ENCODE data around the gene CSAG2. TPM values are rescaled to one million over a fixed set of nuclear protein-coding genes. Genes with fewer than 3 reads are reported as not detected.
"Not testable (repeated sequence)": the region's sequence is repeated elsewhere in the genome, so short reads cannot be mapped to it uniquely, and the experiment has no call there.

CSAG2 gene
- total RNA-seq, 1 experiment from 2014 or later = 1.1 TPM

- DNase-seq (ENCODE audit: low read depth, low spot score); in situ Hi-C loops (cut with HindIII; ENCODE audit: low pct_unique_long_range_greater_than_20kb, low sequenced_read_pairs): not testable (repeated sequence)
Observed at GRCh38 chrX:152697952-152698931, 10.8 kb downstream of the CSAG2 start, which contains the start of gene MAGEA3. MAGEA3 (plus strand) TSS chrX:152698794; CDS start chrX:152700833, 2,039 bp downstream.

- in situ Hi-C loops (cut with HindIII; ENCODE audit: low pct_unique_long_range_greater_than_20kb, low sequenced_read_pairs); DNase-seq (ENCODE audit: low read depth, low spot score): not testable (repeated sequence)
Observed at GRCh38 chrX:152681012-152681411, 28.1 kb downstream of the CSAG2 start.

- in situ Hi-C loops (cut with HindIII; ENCODE audit: low pct_unique_long_range_greater_than_20kb, low sequenced_read_pairs); DNase-seq (ENCODE audit: low read depth, low spot score): not testable (repeated sequence)
Observed at GRCh38 chrX:152674652-152675051, 34.4 kb downstream of the CSAG2 start.

GRCh38 chrX:152674135-152674534, 34.9 kb downstream of the CSAG2 start:
- DNase-seq (ENCODE audit: low read depth, low spot score) = no peak
- in situ Hi-C loops (cut with HindIII; ENCODE audit: low pct_unique_long_range_greater_than_20kb, low sequenced_read_pairs) = no loop called here

- in situ Hi-C loops (cut with HindIII; ENCODE audit: low pct_unique_long_range_greater_than_20kb, low sequenced_read_pairs) = no loop called here
- DNase-seq (ENCODE audit: low read depth, low spot score) = no peak
Observed at GRCh38 chrX:152663086-152663485, 46.0 kb downstream of the CSAG2 start.

GRCh38 chrX:152658302-152658701, 50.8 kb downstream of the CSAG2 start:
- in situ Hi-C loops (cut with HindIII; ENCODE audit: low pct_unique_long_range_greater_than_20kb, low sequenced_read_pairs) = no loop called here
- peak; percentile 2 for DNase-seq (ENCODE audit: low read depth, low spot score)

Other genes starting within 250 kb of the CSAG2 start
- gene GABRQ, start 71.4 kb downstream of the CSAG2 start, total RNA-seq (2014; rRNA removed; shearing (Covaris generic)) = not detected in 2 replicates
- gene MAGEA3, start 10.5 kb downstream of the CSAG2 start, total RNA-seq (2014; rRNA removed; shearing (Covaris generic)) = 252 TPM in 2 replicates
- 16.7 and 21.8 TPM in 2 replicates for gene MAGEA2B, start 5.4 kb upstream of the CSAG2 start, total RNA-seq (2014; rRNA removed; shearing (Covaris generic))
- 71.2 and 82.0 TPM in 2 replicates for gene CSAG1, start 24.4 kb upstream of the CSAG2 start, total RNA-seq (2014; rRNA removed; shearing (Covaris generic))
- 133 and 153 TPM in 2 replicates for gene MAGEA12, start 24.5 kb upstream of the CSAG2 start, total RNA-seq (2014; rRNA removed; shearing (Covaris generic))
- gene MAGEA2, start 44.6 kb upstream of the CSAG2 start, total RNA-seq (2014; rRNA removed; shearing (Covaris generic)) = 67.5 and 73.1 TPM in 2 replicates
- 7.6 and 8.9 TPM in 2 replicates for gene CSAG3, start 49.9 kb upstream of the CSAG2 start, total RNA-seq (2014; rRNA removed; shearing (Covaris generic))
- gene MAGEA6, start 60.4 kb upstream of the CSAG2 start, total RNA-seq (2014; rRNA removed; shearing (Covaris generic)) = 187 and 193 TPM in 2 replicates
- gene CETN2, start 121.5 kb upstream of the CSAG2 start, total RNA-seq (2014; rRNA removed; shearing (Covaris generic)) = 26.8 and 30.8 TPM in 2 replicates
- gene NSDHL, start 121.8 kb upstream of the CSAG2 start, total RNA-seq (2014; rRNA removed; shearing (Covaris generic)) = 15.1 and 17.9 TPM in 2 replicates
- gene ZNF185, start 188.8 kb upstream of the CSAG2 start, total RNA-seq (2014; rRNA removed; shearing (Covaris generic)) = 0.56 and 0.92 TPM in 2 replicates